Stimulated activated CD4-positive, alpha-beta T cell treated with anti-CD3 and anti-CD28 coated beads, Interleukin-2, amount 100 ng/mL, for 24 hours (primary cell): Measurements from ENCODE around the gene DRD3.
A peak's percentile ranks its signal among the peaks of the same experiment; 100 is the strongest.

Experiments
- DNase-seq, 2 donors: peaks; one replicate each; pipeline ENCODE4 v3.0.0-alpha.2; 2020

DRD3 gene

GRCh38 chr3:114176890-114177289 is 2.0 kb downstream of the DRD3 start:
- no peak for DNase-seq

- no peak for DNase-seq
Measured at GRCh38 chr3:114176487-114176886, 2.4 kb downstream of the DRD3 start.

GRCh38 chr3:114175204-114175987 is 3.5 kb downstream of the DRD3 start:
- DNase-seq, result no peak

GRCh38 chr3:114171677-114172076 is 7.2 kb downstream of the DRD3 start:
- no peak for DNase-seq

GRCh38 chr3:114168150-114168549 is 10.7 kb downstream of the DRD3 start:
- DNase-seq, result no peak

GRCh38 chr3:114157321-114157720 is 21.5 kb downstream of the DRD3 start:
- DNase-seq, result no peak

GRCh38 chr3:114155370-114155821 is 23.5 kb downstream of the DRD3 start:
- DNase-seq, result peak; percentile 29 to 42

GRCh38 chr3:114154321-114154821 is 24.5 kb downstream of the DRD3 start:
- DNase-seq, result no peak

GRCh38 chr3:114152519-114153151 is 26.2 kb downstream of the DRD3 start:
- peak; percentile 88 for DNase-seq

- no peak for DNase-seq
Measured at GRCh38 chr3:114151091-114151490, 27.8 kb downstream of the DRD3 start.

- no peak for DNase-seq
Measured at GRCh38 chr3:114147251-114147650, 31.6 kb downstream of the DRD3 start.

GRCh38 chr3:114144909-114145688 is 33.8 kb downstream of the DRD3 start:
- DNase-seq, result peak; percentile 20 to 21

- no peak for DNase-seq
Measured at GRCh38 chr3:114143817-114144216, 35.0 kb downstream of the DRD3 start.

- DNase-seq, result no peak
Measured at GRCh38 chr3:114139836-114140235, 39.0 kb downstream of the DRD3 start.

- no peak for DNase-seq
Measured at GRCh38 chr3:114133947-114134346, 44.9 kb downstream of the DRD3 start.

GRCh38 chr3:114132500-114132899 is 46.4 kb downstream of the DRD3 start:
- DNase-seq, result no peak

GRCh38 chr3:114128826-114129225 is 50.0 kb downstream of the DRD3 start:
- no peak for DNase-seq

GRCh38 chr3:114128231-114128630 is 50.6 kb downstream of the DRD3 start:
- DNase-seq, result no peak

- no peak for DNase-seq
Measured at GRCh38 chr3:114127517-114127916, 51.3 kb downstream of the DRD3 start.

GRCh38 chr3:114126461-114126860 is 52.4 kb downstream of the DRD3 start:
- no peak for DNase-seq

GRCh38 chr3:114122027-114122709 is 56.7 kb downstream of the DRD3 start:
- no peak for DNase-seq

GRCh38 chr3:114120211-114120610 is 58.6 kb downstream of the DRD3 start:
- no peak for DNase-seq

GRCh38 chr3:114119776-114120175 is 59.1 kb downstream of the DRD3 start:
- no peak for DNase-seq
